HG03558 (cell line): ENCODE data around the gene ARHGAP19.

ENCODE experiments used
- ATAC-seq: cut with Tn5 transposase; IDR thresholded peaks from one replicate; pipeline ENCODE4 v1.9.1; 2021; ENCODE audit warnings: moderate number of reproducible peaks; ENCODE audit not compliant: unreplicated experiment; ENCODE audit errors: extremely low read depth

Gene ARHGAP19, protein sequence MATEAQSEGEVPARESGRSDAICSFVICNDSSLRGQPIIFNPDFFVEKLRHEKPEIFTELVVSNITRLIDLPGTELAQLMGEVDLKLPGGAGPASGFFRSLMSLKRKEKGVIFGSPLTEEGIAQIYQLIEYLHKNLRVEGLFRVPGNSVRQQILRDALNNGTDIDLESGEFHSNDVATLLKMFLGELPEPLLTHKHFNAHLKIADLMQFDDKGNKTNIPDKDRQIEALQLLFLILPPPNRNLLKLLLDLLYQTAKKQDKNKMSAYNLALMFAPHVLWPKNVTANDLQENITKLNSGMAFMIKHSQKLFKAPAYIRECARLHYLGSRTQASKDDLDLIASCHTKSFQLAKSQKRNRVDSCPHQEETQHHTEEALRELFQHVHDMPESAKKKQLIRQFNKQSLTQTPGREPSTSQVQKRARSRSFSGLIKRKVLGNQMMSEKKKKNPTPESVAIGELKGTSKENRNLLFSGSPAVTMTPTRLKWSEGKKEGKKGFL

DNA sequence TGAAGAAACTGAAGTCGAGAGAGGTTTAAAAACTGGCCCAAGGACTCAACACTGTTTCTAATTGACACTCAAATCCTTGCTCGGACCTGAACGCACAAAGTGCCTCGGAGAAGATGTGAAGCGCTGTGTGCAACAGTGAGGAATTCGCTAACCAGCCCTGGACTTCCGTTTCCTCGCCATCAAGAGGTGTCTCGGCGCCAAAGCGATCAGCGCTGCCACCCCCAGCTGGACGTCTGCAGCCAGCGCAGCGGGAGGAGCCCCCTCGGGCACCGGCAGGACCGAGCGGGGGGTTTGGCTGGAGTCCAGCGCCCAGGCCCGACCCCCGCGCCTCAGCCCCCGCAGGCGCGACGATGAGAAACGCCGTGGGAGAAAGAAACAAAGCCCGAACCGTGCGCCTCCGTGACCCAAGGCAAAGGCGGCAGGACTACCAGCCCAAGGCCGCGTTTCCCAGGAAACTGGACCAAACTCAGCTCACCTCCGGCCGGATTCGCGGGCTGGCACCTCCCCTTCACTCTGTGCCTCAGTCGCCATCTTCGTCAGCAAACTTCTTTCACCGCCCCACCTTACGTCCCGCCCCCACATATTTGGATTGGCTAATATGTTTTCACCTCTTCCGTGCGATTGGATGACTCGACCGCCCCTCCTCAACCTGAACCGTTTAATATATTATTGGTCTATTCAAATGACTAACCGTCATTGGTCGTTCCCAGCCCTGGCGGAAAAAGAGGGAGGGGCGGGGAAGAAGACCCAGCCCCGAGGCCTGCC, at the start of gene ARHGAP19:
TSS of gene ARHGAP19 (minus strand) at position 541 of the 765 bp plus-strand sequence. CDS start at position 531, 10 bp downstream.
- peak; percentile 88 for ATAC-seq

DNA sequence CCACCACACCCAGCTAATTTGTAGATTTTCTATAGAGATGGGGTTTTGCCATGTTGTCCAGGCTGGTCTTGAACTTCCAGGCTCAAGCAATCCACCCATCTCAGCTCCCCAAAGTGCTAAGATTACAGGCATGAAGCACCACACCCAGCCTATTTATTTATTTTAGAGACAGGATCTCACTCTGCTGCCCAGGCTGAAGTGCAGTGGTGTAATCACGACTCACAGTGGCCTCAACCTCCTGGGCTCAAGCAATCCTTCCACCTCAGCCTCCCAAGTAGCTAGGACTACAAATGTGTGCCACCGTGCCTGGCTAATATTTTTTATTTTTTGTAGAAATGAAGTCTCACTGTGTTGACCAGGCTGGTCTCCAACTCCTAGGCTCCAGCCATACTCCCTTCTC, 49.0 kb upstream of the ARHGAP19 start:
- no peak for ATAC-seq

DNA sequence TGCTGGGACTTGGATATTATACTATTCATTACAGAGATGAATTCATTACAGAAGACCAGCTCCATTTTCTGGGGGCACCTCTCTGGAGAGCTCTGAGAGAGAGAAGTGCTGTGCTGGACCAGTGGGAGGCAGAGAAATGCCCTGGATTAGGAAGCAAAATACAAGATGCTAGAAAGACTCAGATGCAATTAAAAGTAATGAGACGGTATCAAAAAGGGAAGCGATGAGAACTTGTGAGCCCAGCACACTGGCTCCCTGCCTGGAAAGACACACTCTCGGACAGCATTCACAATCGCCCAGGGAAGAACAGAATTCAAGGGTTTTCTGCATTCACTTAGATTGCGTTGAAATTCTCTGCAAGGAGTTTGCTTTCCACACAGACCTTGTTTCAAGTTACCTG, 45.6 kb upstream of the ARHGAP19 start:
- ATAC-seq = no peak

- ATAC-seq = no peak
These were observed 44.8 kb upstream of the ARHGAP19 start for GRCh38 chr10:97336942-97337831.

DNA sequence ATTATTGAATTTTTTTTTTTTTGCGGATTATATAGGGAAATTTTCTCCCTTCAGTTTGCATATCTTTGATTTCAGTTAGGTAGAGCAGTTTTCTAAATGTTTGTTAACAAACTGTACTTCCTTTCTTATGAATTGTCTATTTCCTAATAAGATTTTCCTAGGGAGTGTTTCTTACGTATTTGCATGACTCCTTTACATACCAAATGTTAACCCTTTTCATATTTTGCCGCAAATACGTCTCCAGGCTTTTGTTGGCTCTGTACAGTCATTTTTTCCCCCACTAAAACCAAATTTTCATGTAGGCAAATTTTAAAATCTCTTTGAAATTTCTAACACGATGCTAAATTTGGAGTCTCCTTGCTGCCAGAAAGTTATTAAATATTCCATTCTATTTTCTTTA, 44.0 kb upstream of the ARHGAP19 start:
- no peak for ATAC-seq

GRCh38 chr10:97336006-97336405, 43.6 kb upstream of the ARHGAP19 start:
- no peak for ATAC-seq

GRCh38 chr10:97335188-97335619, 42.8 kb upstream of the ARHGAP19 start:
- ATAC-seq = no peak

DNA sequence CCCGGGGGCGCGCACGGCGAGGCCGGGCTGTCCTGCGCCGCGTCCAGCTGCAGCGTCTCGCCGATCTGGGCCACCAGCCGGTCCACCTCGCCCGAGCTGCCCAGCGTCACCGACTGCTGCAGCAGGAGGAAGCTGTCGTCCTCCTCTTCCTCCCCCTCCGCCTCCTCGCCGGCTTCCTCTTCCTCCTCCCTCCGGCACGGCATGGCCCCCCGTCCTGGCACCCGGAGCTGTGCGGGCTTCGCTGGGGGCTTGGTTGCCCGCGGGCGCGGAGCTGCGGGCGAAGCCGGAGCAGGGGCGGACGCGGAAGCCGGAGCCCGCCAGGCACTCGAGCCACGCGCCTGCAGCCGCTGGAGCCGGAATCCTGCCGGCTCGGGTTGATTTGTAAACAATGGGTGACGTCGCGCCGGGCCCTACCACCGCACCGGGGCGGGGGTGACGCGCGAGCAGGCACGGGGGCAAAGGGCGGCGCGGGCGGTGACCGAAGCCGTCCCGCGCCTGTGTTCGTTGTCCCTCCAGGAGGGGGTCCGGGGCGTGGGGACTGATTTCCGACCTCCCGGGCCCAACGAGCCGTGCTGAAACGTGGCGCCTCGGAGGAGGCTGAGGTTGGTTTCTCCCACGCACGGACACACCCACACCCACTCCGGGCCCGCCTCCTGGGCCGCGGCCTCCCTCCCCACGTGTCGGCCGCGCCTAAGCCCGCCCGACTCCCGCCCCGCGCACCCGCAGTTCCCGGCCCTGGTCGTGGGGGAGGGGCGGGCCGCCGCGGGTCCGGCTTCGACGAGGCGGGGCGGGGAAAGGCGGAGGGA, 42.1 kb upstream of the ARHGAP19 start, which contains the start of gene FRAT2:
TSS of gene FRAT2 (minus strand) at position 360 of the 806 bp plus-strand sequence. CDS start at position 203, 157 bp downstream.
- peak; percentile 66 for ATAC-seq

- ATAC-seq = no peak
These were observed 41.3 kb upstream of the ARHGAP19 start for GRCh38 chr10:97333601-97334369.

DNA sequence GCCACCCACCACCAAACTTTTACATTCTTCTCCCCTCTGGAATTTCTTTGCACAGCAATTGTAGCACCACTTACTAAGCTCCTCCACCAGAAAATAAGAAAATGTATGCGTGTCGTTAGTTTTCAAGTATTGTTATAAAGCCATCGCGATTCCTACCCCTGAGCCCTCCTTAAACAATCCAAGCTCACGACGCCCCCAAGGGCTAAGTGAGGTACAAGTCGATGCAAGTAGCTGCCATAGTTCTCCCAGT, 40.8 kb upstream of the ARHGAP19 start:
- ATAC-seq = no peak

- no peak for ATAC-seq
These were observed 40.3 kb upstream of the ARHGAP19 start for GRCh38 chr10:97332591-97333350.

- ATAC-seq = no peak
These were observed 38.8 kb upstream of the ARHGAP19 start for GRCh38 chr10:97331153-97331703.

- ATAC-seq = no peak
These were observed 37.3 kb upstream of the ARHGAP19 start for GRCh38 chr10:97329766-97330165.

DNA sequence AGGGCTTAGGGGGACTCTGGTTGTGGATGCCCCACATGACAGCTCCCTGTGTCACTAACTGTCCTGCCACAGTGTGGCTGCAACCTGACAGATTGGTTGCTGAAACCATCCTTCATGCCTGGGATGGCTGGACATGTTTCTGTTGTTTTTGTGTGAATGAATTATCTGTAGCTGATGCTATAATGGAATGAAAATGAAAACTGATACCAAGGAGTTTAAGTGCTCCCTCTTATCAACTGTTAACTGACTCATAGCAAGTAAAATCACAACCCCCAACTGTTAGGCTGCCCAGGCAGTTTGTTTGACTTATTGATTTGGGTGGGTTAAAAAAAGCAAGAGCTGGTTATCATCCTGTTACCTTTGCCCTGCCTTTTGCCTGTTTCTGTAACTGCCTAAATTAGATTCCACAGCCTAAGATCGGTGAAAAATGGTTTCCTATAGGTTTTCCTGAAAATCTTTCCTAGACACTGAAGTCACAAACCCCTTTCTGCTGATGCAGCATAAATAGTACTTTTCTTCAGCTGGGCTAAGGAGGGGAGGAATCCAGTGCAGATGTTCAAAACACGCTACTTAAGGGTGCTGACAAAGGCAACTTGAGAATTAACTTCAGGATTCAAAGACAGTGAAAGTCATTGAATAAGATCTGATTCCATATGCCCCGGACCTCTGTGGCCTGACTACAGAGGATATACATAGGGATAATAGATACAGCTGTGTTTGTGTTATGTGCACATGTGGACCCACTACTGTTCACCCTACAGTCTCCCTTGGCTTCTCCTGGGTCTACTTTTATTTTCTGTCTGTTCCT, 36.4 kb upstream of the ARHGAP19 start:
- ATAC-seq = no peak

GRCh38 chr10:97327348-97328294, 35.2 kb upstream of the ARHGAP19 start:
- no peak for ATAC-seq

- ATAC-seq = no peak
These were observed 33.3 kb upstream of the ARHGAP19 start for GRCh38 chr10:97325754-97326153.
